AG04450 (cell line): ENCODE measurements around the gene FLACC1. TPM values are rescaled to one million over a fixed set of nuclear protein-coding genes. Genes with fewer than 3 reads are reported as not detected.

Experiments
- CTCF ChIA-PET: fragments of 300-600, 350-600 bp; formaldehyde crosslinking; extraction: SDS; loops from one replicate; lab custom pipeline; 2022; ENCODE audit warnings: antibody characterized with exemption, inconsistent platforms; lab: Charles Lee
- POLR2A ChIA-PET: fragments of 350-600 bp; formaldehyde crosslinking; extraction: SDS; loops from one replicate; lab custom pipeline; 2021; ENCODE audit warnings: antibody characterized with exemption, inconsistent platforms; lab: Yijun Ruan, JAX
- DNase-seq: peaks from one replicate; pipeline ENCODE4 v3.0.0-alpha.2; 2011; ENCODE audit warnings: low read depth, low spot score
- H3K27ac ChIP-seq: one replicate; pipeline ENCODE4 v1.5.1; 2012; ENCODE audit warnings: low read depth, low read length, control low read depth
- H3K27me3 ChIP-seq: one replicate; pipeline ENCODE4 v1.6.0; 2012; ENCODE audit warnings: low read length; ENCODE audit not compliant: control insufficient read depth, insufficient read depth
- H3K4me3 ChIP-seq: 2 replicates; pipeline ENCODE4 v1.5.1; 2011; ENCODE audit warnings: mild to moderate bottlenecking, low read depth, low read length, control low read depth
- H3K9me3 ChIP-seq: 2 replicates; pipeline ENCODE4 v1.5.1; 2012; ENCODE audit warnings: low read length; ENCODE audit not compliant: control insufficient read depth, insufficient read depth
- CTCF ChIP-seq: IDR thresholded peaks from 2 replicates; pipeline ENCODE4 v1.5.1; 2011; ENCODE audit warnings: low read depth, low read length, control low read depth, inconsistent platforms
- polyA plus RNA-seq: library from polyadenylated mRNA; depleted of rRNA; stranded (reverse); fragments of >200 nt; gene quantifications from 2 replicates; pipeline ENCODE4 v1.2.3, GENCODE V29; 2011

Gene FLACC1
- polyA plus RNA-seq, 1 experiment, result 1.1 TPM

GRCh38 chr2:201255408-201256033, 101.6 kb downstream of the FLACC1 start:
- TF ChIP-seq CTCF, result no peak
- ChIA-PET CTCF (interaction anchor here (2.7 kb wide), 1 partner anchor 23 kb away, joined by 9 read pairs; no protein-coding TSS in a partner anchor), POLR2A (no interaction called here)
- no peaks in the 10 kb centered on the region for H3K27me3 ChIP-seq
- DNase-seq, result no peak
- 0 out of 2 replicates have a peak, but pooled peaks cover 2% of the 10 kb centered on the region for H3K9me3 ChIP-seq
- H3K27ac ChIP-seq, result no peak overlapping the region
- H3K4me3 ChIP-seq, result no peak overlapping the region

- no peak for DNase-seq
- ChIA-PET POLR2A (interaction anchor here (0.6 kb wide), 1 partner anchor 396 kb away, joined by 3 read pairs; no protein-coding TSS in a partner anchor), CTCF (interaction anchor here (2.7 kb wide), 1 partner anchor 22 kb away, joined by 9 read pairs; no protein-coding TSS in a partner anchor)
- Histone ChIP-seq H3K9me3 (no peaks in the 10 kb centered on the region), H3K4me3 (no peak overlapping the region), H3K27ac (no peak overlapping the region), H3K27me3 (no peaks in the 10 kb centered on the region)
- no peak for TF ChIP-seq CTCF
These were observed 102.9 kb downstream of the FLACC1 start for GRCh38 chr2:201254081-201254730.

- no peak for DNase-seq
- CTCF ChIA-PET, result interaction anchor here (1.5 kb wide), 1 partner anchor 18 kb away, joined by 8 read pairs; no protein-coding TSS in a partner anchor
- no peak overlapping the region for H3K27ac ChIP-seq
These were observed 106.4 kb downstream of the FLACC1 start for GRCh38 chr2:201250741-201251140.

GRCh38 chr2:201249889-201250288, 107.3 kb downstream of the FLACC1 start:
- H3K27ac ChIP-seq, result no peak overlapping the region
- POLR2A ChIA-PET, result no interaction called here
- H3K9me3 ChIP-seq, result no peaks in the 10 kb centered on the region
- no peaks in the 10 kb centered on the region for H3K27me3 ChIP-seq
- CTCF ChIA-PET, result no interaction called here
- no peak for DNase-seq
- no peak overlapping the region for H3K4me3 ChIP-seq
- TF ChIP-seq CTCF, result no peak

More at GRCh38 chr2:201250741-201251140, 106.4 kb downstream of the FLACC1 start:
- H3K27me3 ChIP-seq, result no peaks in the 10 kb centered on the region
- TF ChIP-seq CTCF, result no peak
- H3K4me3 ChIP-seq, result no peak overlapping the region
- POLR2A ChIA-PET, result no interaction called here
- H3K9me3 ChIP-seq, result no peaks in the 10 kb centered on the region

- no peak for TF ChIP-seq CTCF
- H3K27me3 ChIP-seq, result no peaks in the 10 kb centered on the region
- no peak overlapping the region for H3K4me3 ChIP-seq
- H3K27ac ChIP-seq, result no peak overlapping the region
- ChIA-PET POLR2A (no interaction called here), CTCF (interaction anchor here (1.4 to 1.7 kb wide), 2 partner anchors 11 to 16 kb away, joined by 4 to 5 read pairs; no protein-coding TSS in a partner anchor)
- no peaks in the 10 kb centered on the region for H3K9me3 ChIP-seq
- DNase-seq, result no peak
These were observed 108.8 kb downstream of the FLACC1 start for GRCh38 chr2:201248288-201248844.
